ENCODE results near the gene DUSP22. TPM values are rescaled to one million over a fixed set of nuclear protein-coding genes. Genes with fewer than 3 reads are reported as not detected.

DUSP22 gene
- total and polyA plus RNA-seq, 9 of the 15 experiments (the other 6 are each of a cell fraction or from before 2014, with no cell fraction given): 9.3 to 19.4 (median 11.8) TPM

DNA sequence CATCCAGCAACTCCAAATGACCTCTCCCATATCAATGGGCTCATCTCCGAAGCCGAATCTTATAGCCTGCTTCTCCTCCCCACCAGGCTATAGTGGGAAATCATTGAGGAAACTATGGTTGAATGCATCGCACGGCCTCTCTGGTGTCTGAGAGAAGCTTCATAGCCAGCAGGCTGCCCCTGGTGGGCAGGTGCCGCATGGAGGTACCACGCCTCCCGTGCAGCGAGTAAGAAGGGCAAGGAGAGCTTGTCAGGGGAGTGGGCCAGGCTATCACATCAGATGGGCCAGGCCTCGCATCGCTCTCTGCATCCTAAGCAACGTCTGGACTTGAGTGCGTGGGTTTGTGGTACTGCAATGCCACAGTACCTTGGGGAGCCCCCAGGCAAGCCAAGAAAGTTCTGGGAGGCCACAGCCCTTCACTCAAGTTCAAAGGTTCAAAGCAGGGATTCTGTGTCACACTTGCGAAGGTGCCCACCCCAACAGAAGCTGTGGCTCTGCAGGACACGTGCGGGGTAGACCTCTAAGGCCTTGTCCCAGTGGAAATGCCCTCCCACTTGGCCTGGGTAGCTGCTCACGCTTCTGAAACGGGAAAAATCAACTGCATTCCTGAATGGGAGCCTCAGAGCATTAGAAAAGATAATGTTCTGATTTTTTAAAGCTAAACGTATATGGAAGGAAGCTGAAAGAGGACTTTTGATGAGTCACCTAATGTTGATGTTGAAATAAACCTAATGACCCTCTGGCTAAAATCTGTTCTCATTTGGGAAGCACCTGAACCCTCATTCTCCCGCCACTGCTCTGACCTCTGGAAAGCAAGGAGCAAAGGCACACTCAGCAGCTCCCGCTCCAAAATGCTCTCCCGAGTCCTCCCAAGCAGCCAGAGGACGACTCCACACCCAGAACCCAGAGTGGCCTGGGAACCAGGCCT, 90.9 kb downstream of the DUSP22 start:
- H3K9me1 ChIP-seq (ENCODE audit: control insufficient read depth, insufficient read depth, low read length): no peaks in the 10 kb centered on the region
- ChIA-PET POLR2A (interaction anchor here (0.7 kb wide), 1 partner anchor 234 kb away, joined by 3 read pairs; no protein-coding TSS in a partner anchor), CTCF (ENCODE audit: low intra/inter-chr PET ratio) (no interaction called here)
- H3K79me2 ChIP-seq (ENCODE audit: control insufficient read depth, insufficient read depth, low read length): no peaks in the 10 kb centered on the region
- no peak overlapping the region for H2AFZ ChIP-seq (ENCODE audit: low read depth, low read length)
- in situ Hi-C loops (cut with MboI) (no loop called here), intact Hi-C loops (cut with micrococcal nuclease) (no loop called here)
- BruUV-seq (replicated peaks): no TSS peak
- TF ChIP-seq, protein P1, sequence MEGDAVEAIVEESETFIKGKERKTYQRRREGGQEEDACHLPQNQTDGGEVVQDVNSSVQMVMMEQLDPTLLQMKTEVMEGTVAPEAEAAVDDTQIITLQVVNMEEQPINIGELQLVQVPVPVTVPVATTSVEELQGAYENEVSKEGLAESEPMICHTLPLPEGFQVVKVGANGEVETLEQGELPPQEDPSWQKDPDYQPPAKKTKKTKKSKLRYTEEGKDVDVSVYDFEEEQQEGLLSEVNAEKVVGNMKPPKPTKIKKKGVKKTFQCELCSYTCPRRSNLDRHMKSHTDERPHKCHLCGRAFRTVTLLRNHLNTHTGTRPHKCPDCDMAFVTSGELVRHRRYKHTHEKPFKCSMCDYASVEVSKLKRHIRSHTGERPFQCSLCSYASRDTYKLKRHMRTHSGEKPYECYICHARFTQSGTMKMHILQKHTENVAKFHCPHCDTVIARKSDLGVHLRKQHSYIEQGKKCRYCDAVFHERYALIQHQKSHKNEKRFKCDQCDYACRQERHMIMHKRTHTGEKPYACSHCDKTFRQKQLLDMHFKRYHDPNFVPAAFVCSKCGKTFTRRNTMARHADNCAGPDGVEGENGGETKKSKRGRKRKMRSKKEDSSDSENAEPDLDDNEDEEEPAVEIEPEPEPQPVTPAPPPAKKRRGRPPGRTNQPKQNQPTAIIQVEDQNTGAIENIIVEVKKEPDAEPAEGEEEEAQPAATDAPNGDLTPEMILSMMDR (IDR thresholded peaks at IDR 0.05 in 2 of 3, conservative IDR thresholded peaks at IDR 0.05 in 1 of 3; ENCODE audit: insufficient read depth in 2 of 3, low read depth in 1 of 3, low read length in 3 of 3): 0 out of 6 replicates have a peak, but pooled peaks of 1 of the 3 experiments have one; percentile 18
- TF ChIP-seq, protein P2, sequence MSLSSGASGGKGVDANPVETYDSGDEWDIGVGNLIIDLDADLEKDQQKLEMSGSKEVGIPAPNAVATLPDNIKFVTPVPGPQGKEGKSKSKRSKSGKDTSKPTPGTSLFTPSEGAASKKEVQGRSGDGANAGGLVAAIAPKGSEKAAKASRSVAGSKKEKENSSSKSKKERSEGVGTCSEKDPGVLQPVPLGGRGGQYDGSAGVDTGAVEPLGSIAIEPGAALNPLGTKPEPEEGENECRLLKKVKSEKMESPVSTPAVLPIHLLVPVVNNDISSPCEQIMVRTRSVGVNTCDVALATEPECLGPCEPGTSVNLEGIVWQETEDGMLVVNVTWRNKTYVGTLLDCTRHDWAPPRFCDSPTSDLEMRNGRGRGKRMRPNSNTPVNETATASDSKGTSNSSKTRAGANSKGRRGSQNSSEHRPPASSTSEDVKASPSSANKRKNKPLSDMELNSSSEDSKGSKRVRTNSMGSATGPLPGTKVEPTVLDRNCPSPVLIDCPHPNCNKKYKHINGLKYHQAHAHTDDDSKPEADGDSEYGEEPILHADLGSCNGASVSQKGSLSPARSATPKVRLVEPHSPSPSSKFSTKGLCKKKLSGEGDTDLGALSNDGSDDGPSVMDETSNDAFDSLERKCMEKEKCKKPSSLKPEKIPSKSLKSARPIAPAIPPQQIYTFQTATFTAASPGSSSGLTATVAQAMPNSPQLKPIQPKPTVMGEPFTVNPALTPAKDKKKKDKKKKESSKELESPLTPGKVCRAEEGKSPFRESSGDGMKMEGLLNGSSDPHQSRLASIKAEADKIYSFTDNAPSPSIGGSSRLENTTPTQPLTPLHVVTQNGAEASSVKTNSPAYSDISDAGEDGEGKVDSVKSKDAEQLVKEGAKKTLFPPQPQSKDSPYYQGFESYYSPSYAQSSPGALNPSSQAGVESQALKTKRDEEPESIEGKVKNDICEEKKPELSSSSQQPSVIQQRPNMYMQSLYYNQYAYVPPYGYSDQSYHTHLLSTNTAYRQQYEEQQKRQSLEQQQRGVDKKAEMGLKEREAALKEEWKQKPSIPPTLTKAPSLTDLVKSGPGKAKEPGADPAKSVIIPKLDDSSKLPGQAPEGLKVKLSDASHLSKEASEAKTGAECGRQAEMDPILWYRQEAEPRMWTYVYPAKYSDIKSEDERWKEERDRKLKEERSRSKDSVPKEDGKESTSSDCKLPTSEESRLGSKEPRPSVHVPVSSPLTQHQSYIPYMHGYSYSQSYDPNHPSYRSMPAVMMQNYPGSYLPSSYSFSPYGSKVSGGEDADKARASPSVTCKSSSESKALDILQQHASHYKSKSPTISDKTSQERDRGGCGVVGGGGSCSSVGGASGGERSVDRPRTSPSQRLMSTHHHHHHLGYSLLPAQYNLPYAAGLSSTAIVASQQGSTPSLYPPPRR (CRISPR knock-in tag; IDR thresholded peaks at IDR 0.05; ENCODE audit: borderline replicate concordance): no peak
- H3K27ac ChIP-seq (ENCODE audit: extremely low read depth, low read depth, low read length): no peak overlapping the region
- H3K36me3 ChIP-seq (ENCODE audit: control insufficient read depth, insufficient read depth, low read length): no peaks in the 10 kb centered on the region
- H3K9me3 ChIP-seq (replicated peaks; ENCODE audit: control insufficient read depth, insufficient read depth, low read depth, low read length): no peaks in the 10 kb centered on the region
- FAIRE-seq: no peak
- no peak; the same call in 2 of the 3 replicates for ATAC-seq
- no peak overlapping the region for H3K4me3 ChIP-seq
- no peak overlapping the region for H3K9ac ChIP-seq (ENCODE audit: insufficient read depth in 1 of 2, low read depth in 2 of 2, low read length in 2 of 2)
- H3K4me1 ChIP-seq (replicated peaks in 1 of 2; ENCODE audit: control insufficient read depth in 2 of 2, insufficient read depth in 2 of 2, low read length in 2 of 2): peaks cover 0 to 4% of the 10 kb centered on the region in 2 experiments; a peak in 1 of 5 replicates
- under 1% methylated on average over 22 of the region's 22 CpGs for WGBS (ENCODE audit: insufficient coverage, low coverage, missing lambda C conversion rate)
- H3K4me2 ChIP-seq (ENCODE audit: insufficient read depth, low read length): no peak overlapping the region
- H4K20me1 ChIP-seq (replicated peaks; ENCODE audit: control insufficient read depth, insufficient read depth, low read length): peaks cover 10% of the 10 kb centered on the region; the same call in 1 of the 2 replicates
- H3K27me3 ChIP-seq (ENCODE audit: control insufficient read depth in 2 of 2, insufficient read depth in 2 of 2, low read length in 2 of 2): peaks cover 73 to 91% of the 10 kb centered on the region in 2 experiments
- DNase-seq (ENCODE audit: extremely low read depth in 1 of 4, low spot score in 3 of 4): no peak
